Esophagus muscularis mucosa (tissue), 4 donors: Measurements from ENCODE around the gene VWA7.
A peak's percentile ranks its signal among the peaks of the same experiment; 100 is the strongest.

Source experiments
- EP300 ChIP-seq: sonication (generic); formaldehyde crosslinking; IDR thresholded peaks from one replicate; pipeline ENCODE4 v1.6.1; 2017; ENCODE audit warnings: antibody characterized with exemption
- POLR2A ChIP-seq: fragments of 450-650 bp; IDR thresholded peaks from one replicate; pipeline ENCODE4 v1.6.1; 2017; ENCODE audit warnings: antibody characterized with exemption, moderate library complexity, mild to moderate bottlenecking, low read depth
- POLR2AphosphoS5 ChIP-seq, 2 donors: sonication (generic); formaldehyde crosslinking; IDR thresholded peaks; one replicate each; pipeline ENCODE4 v1.6.1; 2017; ENCODE audit warnings: antibody characterized with exemption in 2 of 2
- TF ChIP-seq, protein P1 (sequence below), 3 experiments: fragments of 200-600 bp in 2 of 3; fragments of 450-650 bp in 1 of 3; sonication (generic) in 2 of 3; IDR thresholded peaks; one replicate each; pipeline ENCODE4 v1.5.1; 2017 to 2019; ENCODE audit warnings: antibody characterized with exemption in 3 of 3, mild to moderate bottlenecking in 2 of 3, moderate library complexity in 1 of 3

DNA sequence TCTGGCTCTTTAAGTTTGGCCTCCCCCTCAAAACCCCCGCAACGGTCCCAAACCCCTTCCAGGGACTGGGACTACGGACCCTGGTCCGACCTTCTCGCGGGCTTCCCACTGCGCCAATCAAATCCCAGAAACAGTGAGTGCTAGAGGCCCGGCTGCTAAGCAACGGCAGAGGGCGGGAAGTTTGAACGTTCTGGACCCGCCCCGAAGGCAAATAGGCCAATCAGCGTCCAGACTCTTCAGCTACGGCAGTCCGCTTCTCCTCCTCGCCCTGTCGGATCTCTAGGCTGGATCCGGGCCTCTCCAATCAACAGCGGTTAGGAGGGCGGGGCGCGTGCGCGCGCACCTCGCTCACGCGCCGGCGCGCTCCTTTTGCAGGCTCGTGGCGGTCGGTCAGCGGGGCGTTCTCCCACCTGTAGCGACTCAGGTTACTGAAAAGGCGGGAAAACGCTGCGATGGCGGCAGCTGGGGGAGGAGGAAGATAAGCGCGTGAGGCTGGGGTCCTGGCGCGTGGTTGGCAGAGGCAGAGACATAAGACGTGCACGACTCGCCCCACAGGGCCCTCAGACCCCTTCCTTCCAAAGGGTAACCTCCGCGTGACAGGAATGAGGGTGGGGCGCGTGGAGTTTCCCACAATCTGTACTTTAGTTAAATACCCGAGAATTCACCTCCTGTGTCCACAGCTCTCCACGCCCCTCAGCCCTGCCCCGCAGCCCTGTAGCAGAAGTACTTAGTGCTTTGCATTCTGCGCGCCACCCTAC is 37.3 kb downstream of the VWA7 start, which contains the start of gene MSH5:
- TF ChIP-seq POLR2A: no peak
- TF ChIP-seq, protein P1, sequence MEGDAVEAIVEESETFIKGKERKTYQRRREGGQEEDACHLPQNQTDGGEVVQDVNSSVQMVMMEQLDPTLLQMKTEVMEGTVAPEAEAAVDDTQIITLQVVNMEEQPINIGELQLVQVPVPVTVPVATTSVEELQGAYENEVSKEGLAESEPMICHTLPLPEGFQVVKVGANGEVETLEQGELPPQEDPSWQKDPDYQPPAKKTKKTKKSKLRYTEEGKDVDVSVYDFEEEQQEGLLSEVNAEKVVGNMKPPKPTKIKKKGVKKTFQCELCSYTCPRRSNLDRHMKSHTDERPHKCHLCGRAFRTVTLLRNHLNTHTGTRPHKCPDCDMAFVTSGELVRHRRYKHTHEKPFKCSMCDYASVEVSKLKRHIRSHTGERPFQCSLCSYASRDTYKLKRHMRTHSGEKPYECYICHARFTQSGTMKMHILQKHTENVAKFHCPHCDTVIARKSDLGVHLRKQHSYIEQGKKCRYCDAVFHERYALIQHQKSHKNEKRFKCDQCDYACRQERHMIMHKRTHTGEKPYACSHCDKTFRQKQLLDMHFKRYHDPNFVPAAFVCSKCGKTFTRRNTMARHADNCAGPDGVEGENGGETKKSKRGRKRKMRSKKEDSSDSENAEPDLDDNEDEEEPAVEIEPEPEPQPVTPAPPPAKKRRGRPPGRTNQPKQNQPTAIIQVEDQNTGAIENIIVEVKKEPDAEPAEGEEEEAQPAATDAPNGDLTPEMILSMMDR (IDR thresholded peaks at IDR 0.05): peak in 1 of 3 experiments; percentile 12
- no peak for TF ChIP-seq EP300
- TF ChIP-seq POLR2AphosphoS5 (IDR thresholded peaks at IDR 0.05): peak; percentile 84 to 88
